GM21367 (cell line): ENCODE data around the gene IL4I1.
"Not testable (repeated sequence)": the region's sequence is repeated elsewhere in the genome, so short reads cannot be mapped to it uniquely, and the experiment has no call there.

Experiments
- ATAC-seq: cut with Tn5 transposase; IDR thresholded peaks from one replicate; pipeline ENCODE4 v1.9.1; 2021; ENCODE audit not compliant: unreplicated experiment

Gene IL4I1, protein sequence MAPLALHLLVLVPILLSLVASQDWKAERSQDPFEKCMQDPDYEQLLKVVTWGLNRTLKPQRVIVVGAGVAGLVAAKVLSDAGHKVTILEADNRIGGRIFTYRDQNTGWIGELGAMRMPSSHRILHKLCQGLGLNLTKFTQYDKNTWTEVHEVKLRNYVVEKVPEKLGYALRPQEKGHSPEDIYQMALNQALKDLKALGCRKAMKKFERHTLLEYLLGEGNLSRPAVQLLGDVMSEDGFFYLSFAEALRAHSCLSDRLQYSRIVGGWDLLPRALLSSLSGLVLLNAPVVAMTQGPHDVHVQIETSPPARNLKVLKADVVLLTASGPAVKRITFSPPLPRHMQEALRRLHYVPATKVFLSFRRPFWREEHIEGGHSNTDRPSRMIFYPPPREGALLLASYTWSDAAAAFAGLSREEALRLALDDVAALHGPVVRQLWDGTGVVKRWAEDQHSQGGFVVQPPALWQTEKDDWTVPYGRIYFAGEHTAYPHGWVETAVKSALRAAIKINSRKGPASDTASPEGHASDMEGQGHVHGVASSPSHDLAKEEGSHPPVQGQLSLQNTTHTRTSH

GRCh38 chr19:49896863-49897621, at the start of gene IL4I1:
TSS of gene IL4I1 (minus strand) at chr19:49896887. CDS start at chr19:49896160, 727 bp downstream.
- ATAC-seq = peak; percentile 52

- no peak for ATAC-seq
These were observed 49.7 kb upstream of the IL4I1 start for GRCh38 chr19:49946415-49946814.

DNA sequence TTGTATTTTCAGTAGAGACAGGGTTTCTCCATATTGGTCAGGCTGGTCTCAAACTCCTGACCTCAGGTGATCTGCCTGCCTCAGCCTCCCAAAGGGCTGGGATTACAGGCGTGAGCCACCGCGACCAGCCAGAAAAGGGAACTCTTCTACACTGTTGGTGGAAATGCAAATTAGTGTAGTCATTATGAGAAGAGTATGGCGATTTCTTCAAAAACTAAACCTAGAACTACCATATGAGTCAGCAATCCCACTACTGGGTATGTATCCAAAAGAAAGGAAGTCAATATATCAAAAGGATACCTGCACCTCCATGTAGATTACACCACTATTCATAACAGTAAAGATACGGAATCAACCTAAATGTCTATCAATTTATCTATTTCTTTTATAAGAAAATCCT, 47.9 kb upstream of the IL4I1 start:
- ATAC-seq = not testable (repeated sequence)

DNA sequence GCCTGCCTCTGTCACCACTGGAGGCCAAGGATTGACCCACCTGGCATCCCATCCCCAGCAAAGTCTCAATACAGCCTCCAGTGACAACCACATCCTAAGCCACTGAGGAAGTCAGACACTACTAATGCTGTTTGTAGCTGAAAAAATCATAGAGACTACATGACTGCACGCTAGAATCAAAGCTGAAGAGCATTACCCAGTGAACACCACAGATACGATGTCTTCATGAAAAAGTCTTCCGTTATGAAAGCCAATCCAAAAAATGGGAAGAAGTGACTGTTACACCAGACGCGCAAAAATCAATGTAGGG, 43.8 kb upstream of the IL4I1 start:
- ATAC-seq = no peak

- ATAC-seq = no peak
These were observed 43.2 kb upstream of the IL4I1 start for GRCh38 chr19:49939721-49940481.

DNA sequence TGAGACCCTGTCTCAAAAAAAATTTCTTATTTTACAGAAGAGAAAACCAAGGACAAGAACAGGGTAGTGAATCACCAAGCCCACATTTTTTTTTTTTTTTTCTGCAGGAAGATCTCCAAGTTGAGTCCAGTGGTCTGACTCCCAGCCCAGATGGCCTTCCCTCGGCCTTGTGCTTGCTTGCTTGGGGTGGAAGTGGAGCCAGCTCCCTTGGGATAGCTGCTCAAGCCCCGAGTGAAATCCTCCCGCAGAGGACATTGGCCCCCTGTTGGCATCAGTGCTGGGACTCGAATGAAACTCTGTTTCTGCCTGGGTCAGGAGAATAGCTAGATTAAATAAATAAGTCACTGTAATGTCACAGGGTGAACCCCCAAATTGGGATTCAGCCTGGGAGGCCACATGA, 42.0 kb upstream of the IL4I1 start:
- no peak for ATAC-seq

GRCh38 chr19:49937750-49938381, 41.2 kb upstream of the IL4I1 start:
- no peak for ATAC-seq

GRCh38 chr19:49936549-49936948, 39.9 kb upstream of the IL4I1 start:
- ATAC-seq = no peak

DNA sequence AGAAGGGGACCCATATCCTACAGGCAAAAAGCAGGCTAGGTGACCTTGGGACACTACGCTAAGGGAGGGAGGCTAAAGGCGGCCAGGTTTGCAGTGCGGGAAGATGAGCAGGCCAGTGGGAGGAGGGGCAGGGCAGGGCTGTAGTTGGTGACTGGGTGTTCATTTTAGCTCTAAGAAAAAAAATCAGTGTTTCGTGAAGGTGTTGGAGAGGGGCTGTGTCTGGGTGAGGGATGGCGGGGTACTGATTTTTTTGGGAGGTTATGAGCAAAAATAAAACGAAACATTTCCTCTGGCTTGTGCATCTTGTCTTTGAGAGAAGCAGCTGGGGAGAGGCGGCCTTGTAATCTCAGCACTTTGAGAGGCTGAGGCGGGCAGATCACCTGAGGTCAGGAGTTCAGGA, 37.0 kb upstream of the IL4I1 start:
- no peak for ATAC-seq

- no peak for ATAC-seq
These were observed 36.0 kb upstream of the IL4I1 start for GRCh38 chr19:49932731-49933131.

DNA sequence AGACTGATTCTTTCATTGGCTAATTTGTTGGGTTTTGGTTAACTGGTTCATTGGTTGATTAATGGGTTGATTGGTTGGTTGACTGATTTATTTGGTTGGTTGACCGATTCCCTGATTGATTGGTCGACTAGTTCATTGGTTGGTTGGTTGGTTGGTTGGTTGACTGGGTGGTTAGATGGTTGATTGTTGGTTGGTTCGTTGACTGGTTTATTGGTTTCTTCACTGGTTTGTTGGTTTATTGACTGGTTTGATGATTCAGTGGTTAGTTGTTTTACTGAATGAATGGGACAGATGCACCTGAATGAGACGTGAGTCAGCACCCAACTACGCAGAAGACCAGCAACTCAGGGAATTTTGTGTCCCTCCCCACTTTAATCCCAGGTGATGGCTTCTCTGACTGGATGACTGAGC, 35.4 kb upstream of the IL4I1 start:
- no peak for ATAC-seq

DNA sequence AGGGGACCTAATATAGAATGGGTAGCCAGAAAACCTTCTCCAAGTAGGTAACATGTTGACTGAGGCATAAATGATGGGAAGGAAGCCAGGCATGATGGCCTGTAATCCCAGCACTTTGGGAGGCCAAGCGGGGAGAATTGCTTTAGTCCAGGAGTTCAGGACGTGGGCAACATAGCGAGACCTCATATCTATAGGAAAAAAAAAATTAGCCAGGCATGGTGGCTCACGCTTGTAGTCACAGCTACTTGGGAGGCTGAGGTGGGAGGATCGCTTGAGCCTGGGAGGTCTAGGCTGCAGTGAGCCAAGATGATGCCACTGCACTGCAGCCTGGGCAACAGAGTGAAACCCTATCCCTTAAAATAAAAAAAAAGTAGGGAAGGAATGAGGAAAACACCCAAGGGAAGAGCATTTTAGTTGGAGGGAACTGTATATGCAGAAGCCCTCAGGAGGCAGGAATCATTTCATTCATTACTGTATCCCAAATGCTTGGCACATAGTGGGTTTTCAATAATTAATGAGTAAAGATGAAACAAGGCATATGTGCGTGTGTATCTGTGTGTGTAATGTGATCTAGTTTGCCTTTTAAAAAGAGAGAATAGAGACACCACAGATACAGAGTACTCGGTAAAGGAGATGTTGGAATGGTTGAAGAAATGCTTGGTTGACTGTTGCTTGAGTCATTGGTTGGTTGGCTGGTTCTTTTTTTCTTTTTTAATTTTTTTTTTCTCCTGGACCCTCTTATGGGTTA, 34.8 kb upstream of the IL4I1 start:
- ATAC-seq = no peak

DNA sequence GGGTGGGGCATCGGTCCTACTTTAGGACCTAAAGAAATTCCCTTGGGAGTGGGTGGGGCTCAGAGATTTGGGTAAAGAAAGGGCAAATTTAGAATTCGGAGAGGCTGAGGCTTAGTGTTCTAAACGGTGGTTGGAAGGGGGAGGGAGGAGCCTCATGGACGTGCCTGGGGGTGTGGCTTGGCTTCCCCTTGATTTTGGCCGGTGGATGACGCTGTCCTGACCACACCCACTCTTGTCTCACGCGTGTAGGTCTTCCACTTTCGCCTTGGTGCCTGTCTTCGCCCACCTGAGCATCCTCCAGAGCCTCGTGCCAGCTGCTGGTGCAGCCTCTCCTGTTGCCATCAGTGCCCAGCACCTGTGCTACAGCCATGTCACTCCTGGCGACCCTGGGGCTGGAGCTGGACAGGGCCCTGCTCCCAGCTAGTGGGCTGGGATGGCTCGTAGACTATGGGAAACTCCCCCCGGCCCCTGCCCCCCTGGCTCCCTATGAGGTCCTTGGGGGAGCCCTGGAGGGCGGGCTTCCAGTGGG, 33.9 kb upstream of the IL4I1 start:
- ATAC-seq = no peak

- ATAC-seq = peak; percentile 54
These were observed 33.2 kb upstream of the IL4I1 start for GRCh38 chr19:49929611-49930482.

- ATAC-seq = peak; percentile 31
These were observed 32.5 kb upstream of the IL4I1 start, which contains the start of the genes ATF5 and NUP62 for GRCh38 chr19:49929121-49929610. TSS of gene ATF5 (plus strand) at chr19:49929205. CDS start at chr19:49930851, 1,646 bp downstream. TSS of gene NUP62 (minus strand) at chr19:49929504. CDS start at chr19:49909807, 19,697 bp downstream.

DNA sequence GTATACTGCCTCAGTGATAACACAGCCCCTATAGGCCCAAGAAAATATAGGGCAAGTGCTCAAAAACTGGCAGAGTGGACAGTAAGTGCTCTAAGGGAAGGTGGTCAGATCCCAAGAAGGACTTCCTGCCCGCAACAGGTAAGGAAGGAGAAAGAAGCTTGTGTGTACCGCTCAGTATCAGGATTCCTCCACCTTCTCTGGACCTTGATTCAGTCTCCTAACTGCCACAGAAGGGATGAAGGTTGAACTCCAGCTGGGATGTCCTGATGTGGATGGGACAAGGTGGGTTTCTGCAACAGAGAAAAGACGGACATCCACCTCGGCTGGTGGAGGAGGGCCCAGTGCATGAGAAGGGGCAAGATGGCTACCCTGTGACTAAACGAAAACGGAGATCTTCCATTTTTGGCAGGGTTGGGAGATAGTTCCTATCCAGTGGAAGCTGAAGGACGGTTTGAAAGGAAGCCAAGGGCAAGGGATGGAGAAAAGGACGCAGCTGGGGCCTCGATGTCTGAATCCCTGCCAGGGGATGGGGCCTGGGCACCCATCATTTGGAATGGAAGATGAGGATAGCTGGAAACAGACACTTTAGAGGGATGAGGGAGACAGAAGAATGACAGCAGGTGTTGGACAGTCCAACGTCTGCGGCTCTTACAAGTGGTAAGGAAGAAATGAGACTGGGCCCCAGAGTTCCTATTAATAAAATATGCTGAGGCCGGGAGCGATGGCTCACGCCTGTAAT, 31.0 kb upstream of the IL4I1 start:
- ATAC-seq = no peak

DNA sequence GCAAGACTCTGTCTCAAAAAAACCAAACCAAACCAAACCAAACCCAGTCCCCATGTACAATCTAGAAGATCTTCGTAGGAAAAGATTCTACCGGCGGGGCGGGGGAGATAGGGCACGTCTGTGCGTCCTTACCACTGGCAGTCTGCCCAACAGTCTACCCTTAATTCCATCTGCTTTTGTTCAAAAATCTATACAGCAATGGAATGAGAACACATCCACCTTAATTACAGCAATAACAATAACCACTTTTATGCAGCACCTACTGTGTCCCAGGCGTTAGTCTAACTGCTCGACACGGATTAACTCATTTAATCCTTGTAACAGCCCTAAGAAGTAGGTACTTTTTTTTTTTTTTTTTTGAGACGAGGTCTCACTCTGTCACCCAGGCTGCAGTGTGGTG, 29.8 kb upstream of the IL4I1 start:
- no peak for ATAC-seq

DNA sequence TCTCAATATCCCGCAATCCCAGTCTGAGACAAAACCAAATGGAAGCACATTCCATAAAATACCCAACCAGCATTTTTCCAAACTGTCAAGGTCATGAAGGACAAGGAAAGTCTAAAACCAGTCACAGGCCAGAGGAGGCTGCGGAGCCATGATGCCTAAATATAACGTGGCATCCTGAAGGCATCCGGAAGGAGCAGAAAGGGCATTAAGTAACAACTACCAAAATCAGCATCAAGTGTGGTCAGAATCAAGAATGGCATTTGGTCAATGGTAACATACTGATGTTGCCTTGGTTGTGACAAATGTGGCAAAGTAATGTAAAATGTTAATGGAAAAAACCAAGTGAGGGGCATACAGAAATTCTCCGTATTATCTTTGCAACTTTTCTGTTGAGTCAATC, 28.8 kb upstream of the IL4I1 start:
- no peak for ATAC-seq
